ENCODE measurements around the gene DUSP2.

Gene DUSP2

GRCh38 chr2:96114903-96115581, 30.2 kb downstream of the DUSP2 start:
- DNase-seq (ENCODE audit: low read depth), result no peak

GRCh38 chr2:96114546-96114902, 30.7 kb downstream of the DUSP2 start:
- no peak for DNase-seq (ENCODE audit: low read depth)

DNA sequence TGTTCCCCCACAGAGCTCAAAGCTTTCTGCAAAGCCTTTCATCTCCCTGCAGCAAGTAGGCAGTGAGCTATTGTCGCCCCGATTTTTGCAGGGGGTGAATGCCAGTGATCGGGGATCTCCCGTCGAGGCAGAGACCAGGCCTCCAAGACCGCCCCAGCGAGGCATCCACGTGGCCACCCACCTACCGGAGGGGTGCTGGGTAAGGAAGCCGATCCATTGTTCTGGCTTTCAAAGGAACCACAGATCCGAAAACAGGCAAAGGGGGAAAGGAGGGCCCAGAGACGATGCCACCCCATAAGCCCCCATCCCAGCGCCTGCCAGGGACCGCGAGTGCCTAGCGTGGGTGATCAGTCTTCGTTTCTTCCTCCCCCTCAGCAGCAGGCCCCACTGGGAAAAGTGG, 31.3 kb downstream of the DUSP2 start:
- DNase-seq (ENCODE audit: low read depth), result no peak

DNA sequence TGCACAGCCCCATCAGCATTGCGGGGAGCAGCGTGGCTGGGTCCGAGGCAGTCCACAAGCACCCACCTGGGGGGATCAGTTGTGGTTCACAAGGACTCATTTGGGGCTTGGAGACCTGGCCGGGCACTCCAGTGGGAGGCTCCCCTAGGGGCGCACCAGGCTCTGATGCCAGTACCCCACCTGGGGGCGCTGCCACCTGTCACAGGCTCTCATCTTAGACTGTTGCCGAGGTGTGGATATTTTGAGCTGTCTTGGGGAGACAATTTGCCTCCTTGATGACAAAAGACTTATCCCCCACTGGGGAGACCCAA, 31.9 kb downstream of the DUSP2 start:
- no peak for DNase-seq (ENCODE audit: low read depth)

DNA sequence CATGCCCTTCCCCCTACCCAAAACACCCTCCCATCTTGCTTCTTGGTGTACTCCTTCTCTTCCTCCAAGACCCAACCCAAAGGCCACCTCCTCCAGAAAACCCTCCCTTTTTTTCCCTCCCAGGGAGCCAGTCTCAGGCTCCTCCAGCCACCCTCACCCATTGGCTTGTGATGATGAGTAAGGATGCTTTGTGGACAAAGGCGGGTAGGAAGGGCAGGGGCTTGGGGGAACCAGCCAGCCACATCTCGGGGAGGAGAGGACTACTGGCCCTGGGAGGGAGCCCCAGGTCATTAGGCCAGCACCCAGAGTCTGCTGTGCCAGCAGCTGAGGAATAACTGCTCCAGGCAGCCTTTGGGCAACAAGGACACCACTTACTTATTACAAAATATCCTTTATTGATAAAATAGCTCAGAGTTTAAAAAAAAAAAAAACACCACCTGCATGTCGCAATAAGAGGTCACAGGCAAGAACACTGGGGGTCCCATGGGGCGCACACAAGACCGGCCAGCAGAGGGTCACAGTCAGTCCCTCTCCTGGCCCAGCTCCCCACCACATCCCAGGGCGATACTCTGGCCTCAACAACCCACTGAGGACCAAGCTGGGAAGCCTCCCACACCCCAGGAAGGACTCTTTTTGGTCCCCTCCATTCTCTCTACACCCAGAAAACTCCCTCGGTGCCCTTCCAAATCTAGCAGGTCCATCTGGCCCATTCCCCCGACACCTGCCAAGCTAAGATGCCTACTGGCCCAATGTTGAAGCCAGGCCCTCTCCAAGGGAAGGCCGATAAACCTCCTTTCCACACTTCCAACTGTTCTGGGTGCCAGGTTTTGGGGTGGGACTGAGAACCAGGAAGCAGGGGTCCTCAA, 32.5 kb downstream of the DUSP2 start:
- DNase-seq (ENCODE audit: low read depth), result no peak

GRCh38 chr2:96111823-96112500, 33.3 kb downstream of the DUSP2 start:
- no peak for DNase-seq (ENCODE audit: low read depth)

DNA sequence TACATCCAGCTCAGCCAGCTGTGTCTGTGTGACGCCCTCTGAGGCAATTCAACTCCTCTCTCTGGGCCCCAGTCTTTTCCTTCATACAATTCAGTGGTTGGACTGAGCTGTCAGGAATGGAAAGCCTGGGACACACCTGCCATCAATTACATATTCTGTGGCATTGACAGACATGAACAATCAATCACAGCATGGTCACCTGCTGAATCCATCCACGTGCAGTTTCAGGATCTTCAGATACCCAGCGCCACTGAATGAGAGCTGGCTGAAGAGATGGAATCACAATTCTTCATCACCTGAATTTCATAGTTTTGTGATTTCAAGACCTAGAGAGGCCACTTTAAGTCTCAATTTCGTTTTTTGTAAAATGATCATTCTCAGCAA, 34.0 kb downstream of the DUSP2 start:
- no peak for DNase-seq (ENCODE audit: low read depth)

DNA sequence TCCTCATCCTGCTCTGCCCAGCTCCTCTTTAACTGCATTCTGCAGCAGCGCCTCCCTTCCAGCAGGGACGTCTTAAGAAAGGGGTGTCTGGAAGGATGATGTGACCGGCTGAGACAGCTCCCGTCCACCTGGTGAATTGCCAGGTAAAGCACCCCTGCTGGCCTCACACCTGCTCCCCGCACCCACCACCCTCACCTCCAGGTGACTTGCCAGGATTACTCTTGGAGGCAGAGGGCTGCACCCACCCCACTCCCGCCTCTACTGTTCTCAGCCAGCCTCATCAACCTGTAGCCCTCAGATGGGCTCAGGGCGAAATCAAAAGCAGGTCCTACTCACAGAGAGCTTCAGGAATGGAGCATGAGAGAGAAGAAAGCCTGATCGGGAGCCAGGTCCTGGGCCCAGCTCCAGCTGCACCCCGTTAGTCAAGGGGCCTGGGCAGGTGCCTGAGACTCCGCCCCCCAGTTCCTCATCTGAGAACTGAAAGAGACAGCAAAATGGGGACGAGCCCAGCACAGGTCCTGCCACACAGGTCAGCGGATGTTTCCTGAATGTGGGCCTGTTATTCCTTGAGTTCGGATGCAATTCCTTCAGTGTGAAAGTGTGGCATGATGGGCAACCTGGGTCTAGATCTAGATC, 34.5 kb downstream of the DUSP2 start:
- no peak for DNase-seq (ENCODE audit: low read depth)

DNA sequence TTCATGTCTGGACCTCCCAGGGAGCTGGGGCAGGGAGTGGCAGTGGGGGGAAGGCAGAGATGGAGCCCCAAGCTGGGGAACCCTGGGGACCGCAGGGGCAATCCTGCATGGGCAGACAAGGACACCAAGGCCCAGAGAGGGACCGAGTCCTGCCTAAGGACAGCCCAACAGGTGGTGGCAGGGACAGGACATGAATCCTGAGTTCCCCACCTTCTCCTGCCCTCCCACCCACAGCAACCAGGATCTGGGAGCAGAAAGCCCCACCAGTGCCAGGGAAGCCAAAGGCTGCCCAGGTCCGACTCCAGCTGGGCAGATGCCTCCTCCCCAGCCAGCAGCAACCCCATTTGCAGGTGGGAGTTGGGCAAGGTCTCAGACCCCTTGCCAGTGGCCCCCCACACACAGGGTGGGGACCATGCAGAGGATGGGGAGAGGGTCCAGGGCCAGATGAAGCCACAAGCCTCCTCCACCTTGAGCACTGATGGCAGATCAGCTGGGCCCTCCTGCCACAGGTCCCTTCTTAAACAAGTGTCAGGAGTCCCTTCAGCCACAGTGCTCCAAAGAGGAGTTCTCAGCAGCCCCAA, 35.2 kb downstream of the DUSP2 start:
- no peak for DNase-seq (ENCODE audit: low read depth)

DNA sequence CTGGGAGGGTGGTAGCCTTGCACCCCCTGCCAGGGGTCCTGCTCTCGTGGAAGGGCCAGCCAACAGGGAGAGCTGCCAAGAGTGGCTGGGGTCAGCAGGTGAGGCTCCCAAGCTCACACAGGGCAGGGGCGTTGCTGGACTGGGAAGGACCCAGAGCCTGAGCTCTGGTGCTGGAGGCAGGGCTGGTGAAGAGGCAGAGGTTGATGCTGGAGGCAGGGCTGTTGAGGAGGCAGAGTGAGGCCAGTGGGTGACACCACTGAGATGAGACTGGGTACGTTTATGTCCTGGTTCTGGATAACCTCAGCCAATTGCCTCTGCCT, 35.9 kb downstream of the DUSP2 start:
- no peak for DNase-seq (ENCODE audit: low read depth)

GRCh38 chr2:96108541-96109360, 36.5 kb downstream of the DUSP2 start:
- no peak for DNase-seq (ENCODE audit: low read depth)

- no peak for DNase-seq (ENCODE audit: low read depth)
Measured at GRCh38 chr2:96108151-96108540, 37.1 kb downstream of the DUSP2 start.

- DNase-seq (ENCODE audit: low read depth), result no peak
Measured at GRCh38 chr2:96107708-96108065, 37.6 kb downstream of the DUSP2 start.

GRCh38 chr2:96106991-96107707, 38.1 kb downstream of the DUSP2 start:
- DNase-seq (ENCODE audit: low read depth), result no peak

DNA sequence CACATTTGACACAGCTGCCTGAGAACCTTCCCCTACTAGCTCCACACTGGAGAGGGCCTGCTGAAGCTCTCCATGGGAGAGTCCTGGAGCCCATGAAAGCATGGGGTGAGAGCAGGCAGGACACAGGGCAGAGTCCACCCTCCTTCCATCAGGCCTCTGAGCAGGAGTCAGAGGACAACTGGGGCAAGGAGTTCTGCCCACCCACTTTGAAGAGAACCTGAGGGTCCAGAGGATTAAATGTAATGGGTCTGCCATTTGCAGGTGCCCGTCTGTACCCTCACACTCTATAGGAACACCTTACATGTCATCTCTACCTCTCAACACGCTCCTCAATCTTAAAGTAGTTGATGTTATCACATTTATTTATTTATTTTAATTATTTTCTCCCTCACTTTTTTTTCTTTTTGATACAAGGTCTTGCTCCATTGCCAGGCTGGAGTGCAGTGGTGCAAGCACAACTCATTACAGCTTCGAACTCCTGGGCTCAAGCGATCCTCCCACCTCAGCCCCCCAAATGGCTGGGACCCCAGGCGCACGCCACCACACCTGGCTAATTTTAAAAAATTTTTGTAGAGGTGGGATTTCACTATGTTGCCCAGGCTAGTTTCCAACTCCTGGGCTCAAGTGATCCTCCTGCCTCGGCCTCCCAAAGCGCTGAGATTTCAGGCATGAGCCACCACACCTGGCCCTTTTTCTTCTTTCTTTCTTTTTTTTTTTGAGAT, 39.1 kb downstream of the DUSP2 start:
- DNase-seq (ENCODE audit: low read depth), result no peak

DNA sequence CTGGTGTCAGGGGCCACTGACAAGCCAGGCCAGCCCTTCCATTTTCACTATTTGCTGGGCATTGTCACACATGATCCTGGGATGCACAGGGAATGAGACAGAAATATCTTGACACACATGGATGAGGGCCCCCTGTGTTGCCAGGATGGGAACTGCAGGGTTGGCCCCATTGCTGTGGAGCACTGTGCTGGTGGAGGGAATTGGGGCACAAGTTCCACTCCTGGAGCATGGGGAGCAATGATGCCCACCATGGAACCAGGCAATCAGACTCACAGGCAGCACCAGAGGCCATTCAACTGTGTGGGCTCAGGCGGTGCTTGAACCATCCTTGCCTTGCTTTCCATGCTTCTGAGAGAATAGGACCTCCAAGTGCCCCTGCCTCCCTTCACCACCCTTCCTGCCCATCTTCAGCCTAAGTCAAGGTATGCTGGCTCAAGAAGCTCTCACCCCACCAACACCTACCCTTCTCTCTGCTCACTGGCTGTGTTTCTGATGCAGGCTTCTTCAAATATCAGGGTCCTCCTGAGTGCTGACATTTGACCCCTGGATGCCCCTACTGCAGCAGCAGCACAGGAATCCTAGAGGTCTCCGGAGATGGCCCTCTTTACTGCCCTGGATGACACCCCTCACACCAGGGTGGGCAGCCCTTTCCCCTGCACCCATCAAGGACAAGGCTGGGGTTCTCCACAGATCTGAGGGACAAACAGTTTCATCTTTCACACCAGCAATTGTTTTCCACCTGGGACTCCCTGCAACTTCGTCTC, 39.9 kb downstream of the DUSP2 start:
- no peak for DNase-seq (ENCODE audit: low read depth)

- no peak for DNase-seq (ENCODE audit: low read depth)
Measured at GRCh38 chr2:96104487-96104861, 40.8 kb downstream of the DUSP2 start.

DNA sequence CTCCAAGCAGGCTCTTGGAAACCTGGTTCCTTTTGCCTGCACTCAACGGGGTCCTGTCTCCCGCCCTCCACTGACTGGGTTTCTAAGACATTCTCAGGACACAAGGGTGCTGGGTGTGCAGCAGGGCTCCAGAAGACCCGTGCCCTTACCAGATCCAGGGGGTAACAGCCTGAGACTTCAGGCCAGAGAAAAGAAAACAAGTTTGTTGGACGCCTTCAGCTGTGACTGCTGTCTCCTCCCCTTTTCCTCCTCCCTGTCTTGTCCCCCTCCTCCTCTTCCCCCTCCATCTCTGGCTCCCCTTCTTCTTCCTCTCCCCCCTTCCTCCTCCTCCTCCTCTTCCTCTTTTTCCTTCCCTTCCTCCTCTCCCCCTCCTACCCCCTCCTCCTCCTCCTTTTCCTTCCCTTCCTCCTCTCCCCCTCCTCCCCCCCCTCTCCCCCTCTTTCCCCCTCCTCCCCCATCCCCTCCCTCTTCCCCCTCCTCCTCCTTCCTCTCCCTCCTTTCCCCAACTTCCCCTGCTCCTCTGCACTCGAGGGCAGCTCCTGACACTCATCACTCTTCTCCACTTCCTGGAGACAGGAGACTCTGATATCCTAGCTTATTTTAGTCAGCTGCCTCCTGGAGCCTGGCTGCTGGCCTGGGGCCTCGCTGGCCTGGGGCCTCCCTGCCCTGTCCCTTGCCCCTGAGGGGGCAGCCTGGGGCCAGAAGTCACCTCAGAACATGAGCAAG, 41.3 kb downstream of the DUSP2 start:
- DNase-seq (ENCODE audit: low read depth), result no peak

DNA sequence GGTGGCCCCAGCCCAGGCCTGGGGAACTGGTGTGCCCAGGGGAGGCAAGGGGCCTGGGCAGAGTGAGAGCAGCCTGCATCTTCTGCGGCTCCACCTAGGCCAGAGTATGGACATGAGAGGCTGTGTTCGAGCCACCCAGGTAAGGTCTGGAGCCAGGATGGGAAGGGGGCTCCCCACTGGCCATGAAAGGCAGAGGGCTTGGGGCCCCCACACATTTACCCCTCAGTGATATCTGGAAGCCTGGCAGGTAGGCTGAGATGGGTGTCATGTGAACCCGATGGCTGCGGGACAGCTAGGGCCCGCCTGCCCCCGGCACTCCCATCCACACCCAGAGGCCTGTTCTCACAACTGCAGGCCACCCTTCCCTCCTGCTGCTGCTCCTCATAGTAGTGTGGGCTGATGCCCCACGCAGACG, 42.0 kb downstream of the DUSP2 start:
- no peak for DNase-seq (ENCODE audit: low read depth)
